Calu3 (cell line): ENCODE measurements around the gene MTCH1. TPM values are rescaled to one million over a fixed set of nuclear protein-coding genes. Genes with fewer than 3 reads are reported as not detected.

Experiments
- BruUV-seq: library from RNA; stranded (reverse); fragments of 400-500 nt; replicated peaks from 2 replicates; lab custom pipeline; 2021; lab: Mats Ljungman, UMichigan
- CTCF ChIA-PET: fragments of 300-600 bp; sonication (Branson Sonifier 250); formaldehyde crosslinking; loops from one replicate; lab custom pipeline; 2022; ENCODE audit warnings: antibody characterized with exemption; lab: Charles Lee
- DNase-seq: peaks from one replicate; pipeline ENCODE4 v3.0.0; 2022
- H3K27ac Mint-ChIP-seq: one replicate; pipeline ENCODE4 v1.8.0; 2022; ENCODE audit warnings: mixed read lengths; ENCODE audit not compliant: unreplicated experiment
- H3K27me3 Mint-ChIP-seq: one replicate; pipeline ENCODE4 v1.8.0; 2022; ENCODE audit warnings: mixed read lengths; ENCODE audit not compliant: unreplicated experiment
- H3K36me3 Mint-ChIP-seq: one replicate; pipeline ENCODE4 v1.8.0; 2022; ENCODE audit warnings: mild to moderate bottlenecking, moderate library complexity, mixed read lengths; ENCODE audit not compliant: insufficient read depth, unreplicated experiment
- H3K4me1 Mint-ChIP-seq: one replicate; pipeline ENCODE4 v1.8.0; 2022; ENCODE audit warnings: mild to moderate bottlenecking, low read depth, mixed read lengths; ENCODE audit not compliant: unreplicated experiment
- H3K4me3 Mint-ChIP-seq: one replicate; pipeline ENCODE4 v1.8.0; 2022; ENCODE audit warnings: mild to moderate bottlenecking, low read depth, moderate library complexity, mixed read lengths; ENCODE audit not compliant: unreplicated experiment
- H3K9me3 Mint-ChIP-seq: one replicate; pipeline ENCODE4 v1.8.0; 2022; ENCODE audit warnings: low read depth, mixed read lengths; ENCODE audit not compliant: unreplicated experiment
- intact Hi-C: fragments of 100-400 bp; cut with micrococcal nuclease; formaldehyde crosslinking; loops from one replicate; pipeline ENCODE4 v1.10.0; 2022; ENCODE audit not compliant: unreplicated experiment
- total RNA-seq: library from RNA; stranded (reverse); gene quantifications from 2 replicates; pipeline ENCODE4 v1.2.3, GENCODE V29; 2022
- TF ChIP-seq, protein P1 (sequence below): fragments of 200-600 bp; IDR thresholded peaks from one replicate; pipeline ENCODE4 v1.8.0; 2022; ENCODE audit warnings: antibody characterized with exemption; ENCODE audit not compliant: unreplicated experiment

Gene MTCH1
- total RNA-seq, 1 experiment from 2014 or later, result 288 TPM

DNA sequence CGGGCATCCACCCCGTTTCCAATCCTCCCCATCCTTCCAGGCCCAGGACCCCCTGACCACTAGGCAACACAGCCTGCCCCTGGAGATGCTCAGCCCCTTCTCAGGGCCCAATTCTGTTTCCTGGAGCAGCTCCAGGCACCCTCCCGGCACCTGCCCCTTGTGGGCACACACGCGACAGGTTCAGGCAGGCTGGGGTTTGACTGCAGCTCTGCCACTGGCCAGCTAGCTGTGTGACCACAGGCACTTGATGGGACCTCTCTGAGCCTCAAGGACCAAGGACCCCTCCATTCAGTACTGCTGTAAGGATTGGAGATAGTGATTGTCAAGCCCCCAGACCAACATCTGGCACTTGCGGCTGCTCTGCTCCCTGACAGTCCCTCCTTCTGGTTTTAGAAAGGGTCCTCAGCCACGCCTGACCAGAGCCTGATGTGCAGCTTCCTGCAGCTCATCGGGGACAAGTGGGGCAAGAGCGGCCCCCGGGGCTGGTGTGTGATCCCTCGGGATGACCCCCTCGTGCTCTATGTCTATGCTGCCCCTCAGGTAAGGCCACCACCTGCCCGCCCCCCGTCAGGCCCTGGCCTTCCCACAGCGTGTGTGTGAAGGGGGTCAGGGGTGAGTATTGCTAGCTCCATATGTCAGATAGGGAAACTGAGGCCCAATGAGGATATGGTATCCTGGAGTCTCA is 41.2 kb upstream of the MTCH1 start:
- Mint-ChIP-seq H3K27me3 (no peaks in the 10 kb centered on the region), H3K36me3 (peaks cover 15% of the 10 kb centered on the region), H3K9me3 (peaks cover 3% of the 10 kb centered on the region), H3K4me3 (no peak overlapping the region), H3K4me1 (peaks cover 51% of the 10 kb centered on the region), H3K27ac (no peak overlapping the region)
- TF ChIP-seq, protein P1, sequence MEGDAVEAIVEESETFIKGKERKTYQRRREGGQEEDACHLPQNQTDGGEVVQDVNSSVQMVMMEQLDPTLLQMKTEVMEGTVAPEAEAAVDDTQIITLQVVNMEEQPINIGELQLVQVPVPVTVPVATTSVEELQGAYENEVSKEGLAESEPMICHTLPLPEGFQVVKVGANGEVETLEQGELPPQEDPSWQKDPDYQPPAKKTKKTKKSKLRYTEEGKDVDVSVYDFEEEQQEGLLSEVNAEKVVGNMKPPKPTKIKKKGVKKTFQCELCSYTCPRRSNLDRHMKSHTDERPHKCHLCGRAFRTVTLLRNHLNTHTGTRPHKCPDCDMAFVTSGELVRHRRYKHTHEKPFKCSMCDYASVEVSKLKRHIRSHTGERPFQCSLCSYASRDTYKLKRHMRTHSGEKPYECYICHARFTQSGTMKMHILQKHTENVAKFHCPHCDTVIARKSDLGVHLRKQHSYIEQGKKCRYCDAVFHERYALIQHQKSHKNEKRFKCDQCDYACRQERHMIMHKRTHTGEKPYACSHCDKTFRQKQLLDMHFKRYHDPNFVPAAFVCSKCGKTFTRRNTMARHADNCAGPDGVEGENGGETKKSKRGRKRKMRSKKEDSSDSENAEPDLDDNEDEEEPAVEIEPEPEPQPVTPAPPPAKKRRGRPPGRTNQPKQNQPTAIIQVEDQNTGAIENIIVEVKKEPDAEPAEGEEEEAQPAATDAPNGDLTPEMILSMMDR, result no peak
- BruUV-seq, result no TSS peak
- CTCF ChIA-PET, result interaction anchor here (0.6 to 10.9 kb wide), 3 partner anchors 9 to 232 kb away, joined by 4 to 185 read pairs (median 21); no protein-coding TSS in a partner anchor
- no peak for DNase-seq
- intact Hi-C loops, result no loop called here

DNA sequence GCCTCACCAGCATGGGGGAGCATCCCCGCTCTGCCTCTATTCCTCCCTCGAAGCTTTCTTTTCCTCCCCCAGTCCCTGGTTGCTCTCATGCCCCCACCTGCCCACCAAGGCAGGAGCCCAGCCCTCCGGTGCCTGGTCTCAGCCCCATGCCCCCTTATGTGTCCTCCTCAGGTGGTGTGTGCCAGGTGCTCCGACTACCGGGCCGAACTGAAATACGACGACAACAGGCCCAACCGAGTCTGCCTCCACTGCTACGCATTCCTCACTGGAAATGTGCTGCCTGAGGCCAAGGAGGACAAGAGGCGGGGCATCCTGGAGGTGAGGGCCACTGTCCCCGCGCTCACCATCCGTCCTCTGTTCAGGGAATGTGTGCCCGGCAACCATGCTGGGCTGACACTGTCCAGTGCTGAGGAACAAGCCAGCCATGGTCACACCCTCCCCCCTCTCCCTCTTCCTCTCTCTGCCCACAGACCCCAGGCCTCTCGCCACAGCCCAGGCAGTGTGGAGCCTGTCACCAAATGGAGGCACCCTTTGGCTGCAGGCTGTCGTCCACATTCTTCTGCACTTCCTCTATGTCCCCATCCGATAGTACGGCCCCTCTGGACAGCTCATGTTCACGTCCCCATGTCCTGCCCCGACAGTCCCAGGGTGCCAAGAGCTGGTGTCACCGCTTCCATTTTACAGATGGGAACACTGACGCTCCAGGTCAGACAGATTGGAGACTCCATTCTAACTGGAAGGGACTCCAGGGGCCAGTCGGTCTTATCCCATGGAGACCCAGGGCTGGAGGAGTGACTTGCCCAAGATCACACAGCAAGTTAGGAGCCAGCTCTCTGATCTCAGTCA is 39.8 kb upstream of the MTCH1 start:
- Mint-ChIP-seq H3K27ac (peak overlapping the region; percentile 99), H3K36me3 (peaks cover 15% of the 10 kb centered on the region), H3K4me3 (no peak overlapping the region), H3K4me1 (peaks cover 65% of the 10 kb centered on the region), H3K27me3 (no peaks in the 10 kb centered on the region), H3K9me3 (peaks cover 3% of the 10 kb centered on the region)
- no TSS peak for BruUV-seq
- CTCF ChIA-PET, result interaction anchor here (0.6 to 10.9 kb wide), 7 partner anchors 8 to 184 kb away, joined by 3 to 185 read pairs (median 4); no protein-coding TSS in a partner anchor
- TF ChIP-seq, protein P1, result no peak
- no peak for DNase-seq
- intact Hi-C loops, result no loop called here

DNA sequence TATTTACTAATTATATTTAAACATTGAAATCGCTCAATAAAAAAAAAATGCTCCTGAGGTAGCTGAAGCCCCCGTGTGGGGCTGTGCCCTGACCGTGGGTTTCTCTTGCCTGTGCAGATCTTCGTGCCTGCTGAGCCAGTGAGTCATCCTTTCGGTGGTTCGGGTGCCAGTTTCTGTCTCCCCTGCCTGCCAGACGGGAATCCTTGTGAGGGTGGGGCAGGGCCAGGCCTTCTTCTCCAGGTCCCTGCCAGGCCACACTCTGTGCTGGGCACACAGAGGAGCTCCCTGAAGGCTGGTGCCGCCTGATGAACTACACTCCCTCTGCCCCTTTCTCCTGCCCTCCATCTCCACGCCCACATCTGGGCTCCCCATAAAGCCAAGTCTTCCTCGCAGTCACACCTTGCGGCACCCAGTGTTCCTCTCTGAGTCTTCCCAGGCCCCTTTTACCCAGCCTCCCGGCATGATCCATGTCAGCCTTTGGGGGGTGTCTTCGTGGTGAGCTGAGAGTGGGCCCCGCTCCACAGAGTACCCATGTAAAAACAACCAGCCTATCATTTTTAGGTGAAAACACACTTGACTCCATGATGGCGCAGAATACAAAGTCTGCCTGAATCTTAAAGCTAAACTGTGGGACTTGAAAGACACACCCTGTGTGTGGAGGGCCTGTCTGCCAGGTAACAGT is 38.8 kb upstream of the MTCH1 start:
- CTCF ChIA-PET, result interaction anchor here (0.7 to 10.9 kb wide), 10 partner anchors 9 to 265 kb away, joined by 3 to 185 read pairs (median 4); partner anchors contain the start of gene PIM1
- TSS peak; percentile 68 for BruUV-seq
- TF ChIP-seq, protein P1, result no peak
- peak overlapping the region; percentile 99 for H3K27ac Mint-ChIP-seq
- DNase-seq, result peak; percentile 94
- intact Hi-C loops, result loop anchor here (5.0 kb wide), 1 partner anchor 33 kb away; no protein-coding TSS in a partner anchor
- peaks cover 15% of the 10 kb centered on the region for H3K36me3 Mint-ChIP-seq
- peaks cover 73% of the 10 kb centered on the region for H3K4me1 Mint-ChIP-seq
- H3K9me3 Mint-ChIP-seq, result no peaks in the 10 kb centered on the region
- no peaks in the 10 kb centered on the region for H3K27me3 Mint-ChIP-seq
- peak overlapping the region; percentile 54 for H3K4me3 Mint-ChIP-seq
